HG03135 (cell line): ENCODE data around the gene NLRP7.
"Not testable (repeated sequence)": the region's sequence is repeated elsewhere in the genome, so short reads cannot be mapped to it uniquely, and the experiment has no call there.

Experiments
- ATAC-seq: cut with Tn5 transposase; IDR thresholded peaks from one replicate; pipeline ENCODE4 v1.9.1; 2021; ENCODE audit warnings: mild to moderate bottlenecking, moderate library complexity; ENCODE audit not compliant: unreplicated experiment

The NLRP7 gene

GRCh38 chr19:54947381-54947780 lies at the start of gene NLRP7:
TSS of gene NLRP7 (minus strand) at chr19:54947530.
- no peak for ATAC-seq

GRCh38 chr19:54995561-54995960 lies 48.2 kb upstream of the NLRP7 start:
- ATAC-seq = no peak

GRCh38 chr19:54989531-54989930 lies 42.2 kb upstream of the NLRP7 start:
- not testable (repeated sequence) for ATAC-seq

DNA sequence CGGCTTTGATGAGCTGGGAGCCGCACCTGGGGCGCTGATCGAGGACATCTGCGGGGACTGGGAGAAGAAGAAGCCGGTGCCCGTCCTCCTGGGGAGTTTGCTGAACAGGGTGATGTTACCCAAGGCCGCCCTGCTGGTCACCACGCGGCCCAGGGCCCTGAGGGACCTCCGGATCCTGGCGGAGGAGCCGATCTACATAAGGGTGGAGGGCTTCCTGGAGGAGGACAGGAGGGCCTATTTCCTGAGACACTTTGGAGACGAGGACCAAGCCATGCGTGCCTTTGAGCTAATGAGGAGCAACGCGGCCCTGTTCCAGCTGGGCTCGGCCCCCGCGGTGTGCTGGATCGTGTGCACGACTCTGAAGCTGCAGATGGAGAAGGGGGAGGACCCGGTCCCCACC lies 35.2 kb upstream of the NLRP7 start:
- ATAC-seq = not testable (repeated sequence)

- not testable (repeated sequence) for ATAC-seq
Observed at GRCh38 chr19:54973229-54974090, 26.1 kb upstream of the NLRP7 start.

- not testable (repeated sequence) for ATAC-seq
Observed at GRCh38 chr19:54971446-54971845, 24.1 kb upstream of the NLRP7 start.

DNA sequence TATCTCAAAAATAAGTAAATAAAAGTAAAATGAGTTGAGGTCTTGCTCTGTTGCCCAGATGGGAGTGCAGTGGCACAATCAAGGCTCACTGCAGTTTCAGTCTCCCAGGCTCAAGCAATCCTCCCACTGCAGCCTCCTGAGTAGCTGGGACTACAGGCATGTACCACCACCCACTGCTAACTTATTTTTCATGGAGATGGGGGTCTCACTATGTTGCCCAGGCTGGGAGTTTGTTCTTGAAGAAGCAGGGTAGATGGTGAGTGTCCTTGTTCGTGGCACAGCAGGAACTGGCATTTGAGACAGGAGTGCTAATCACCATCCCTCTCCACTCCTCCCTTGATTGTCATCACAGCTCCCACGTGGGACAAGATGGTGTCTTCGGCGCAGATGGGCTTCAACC lies 22.3 kb upstream of the NLRP7 start:
- ATAC-seq = no peak

DNA sequence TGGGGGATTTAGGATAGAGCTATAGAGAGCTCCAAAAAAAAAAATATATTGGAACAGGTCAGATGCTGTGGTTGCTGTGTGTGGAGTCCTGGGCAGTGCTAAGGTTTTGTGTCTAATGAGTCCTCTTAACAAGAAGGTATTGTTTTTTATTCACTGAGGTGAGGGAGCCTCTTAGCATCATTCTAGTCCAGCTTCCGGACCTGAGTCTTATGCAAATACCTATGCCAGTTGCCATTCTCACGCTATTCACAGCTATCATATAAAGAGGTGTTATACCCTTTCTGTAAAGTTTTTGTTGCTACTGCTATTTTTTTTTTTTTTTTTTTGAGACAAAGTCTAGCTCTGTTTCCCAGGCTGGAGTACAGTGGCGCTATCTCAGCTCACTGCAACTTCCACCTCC lies 20.3 kb upstream of the NLRP7 start:
- ATAC-seq = no peak

- ATAC-seq = not testable (repeated sequence)
Observed at GRCh38 chr19:54965055-54965454, 17.7 kb upstream of the NLRP7 start.

DNA sequence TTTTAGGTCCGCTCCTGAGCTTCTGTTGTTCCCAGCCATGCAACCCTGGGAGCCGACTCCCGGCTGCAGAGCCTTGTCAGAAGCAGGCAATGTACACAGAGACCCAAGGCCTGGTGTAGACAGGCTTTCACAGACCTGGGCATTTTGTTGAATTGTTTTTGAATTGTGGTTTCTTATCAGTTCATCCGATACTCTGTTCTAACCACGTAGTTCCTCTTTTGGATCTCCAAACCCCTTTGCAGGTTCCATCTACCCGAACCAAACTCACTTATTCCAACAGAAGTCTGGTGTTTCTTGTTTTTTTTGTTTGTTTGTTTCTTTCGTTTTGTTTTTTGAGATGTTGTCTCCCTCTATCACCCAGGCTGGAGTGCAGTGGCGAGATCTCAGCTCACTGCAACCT lies 12.5 kb upstream of the NLRP7 start:
- ATAC-seq = peak; percentile 61

DNA sequence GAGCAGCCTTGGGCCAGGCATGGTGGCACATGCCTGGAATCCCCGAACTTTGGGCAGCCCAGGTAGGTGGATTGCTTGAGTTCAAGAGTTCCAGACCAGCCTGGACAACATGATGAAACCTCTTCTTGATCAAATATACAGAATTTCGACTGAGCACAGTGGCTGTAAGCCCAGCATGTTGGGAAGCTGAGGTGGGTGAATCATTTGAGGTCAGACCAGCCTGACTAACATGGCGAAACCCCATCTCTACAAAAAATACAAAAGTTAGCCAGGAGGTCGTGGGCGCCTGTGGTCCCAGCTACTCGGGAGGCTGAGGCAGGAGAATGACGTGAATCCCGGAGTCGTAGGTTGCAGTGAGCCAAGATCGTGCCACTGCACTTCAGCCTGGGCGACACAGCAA lies 8.0 kb upstream of the NLRP7 start:
- ATAC-seq = no peak

GRCh38 chr19:54953345-54953713 lies 6.0 kb upstream of the NLRP7 start:
- ATAC-seq = not testable (repeated sequence)

DNA sequence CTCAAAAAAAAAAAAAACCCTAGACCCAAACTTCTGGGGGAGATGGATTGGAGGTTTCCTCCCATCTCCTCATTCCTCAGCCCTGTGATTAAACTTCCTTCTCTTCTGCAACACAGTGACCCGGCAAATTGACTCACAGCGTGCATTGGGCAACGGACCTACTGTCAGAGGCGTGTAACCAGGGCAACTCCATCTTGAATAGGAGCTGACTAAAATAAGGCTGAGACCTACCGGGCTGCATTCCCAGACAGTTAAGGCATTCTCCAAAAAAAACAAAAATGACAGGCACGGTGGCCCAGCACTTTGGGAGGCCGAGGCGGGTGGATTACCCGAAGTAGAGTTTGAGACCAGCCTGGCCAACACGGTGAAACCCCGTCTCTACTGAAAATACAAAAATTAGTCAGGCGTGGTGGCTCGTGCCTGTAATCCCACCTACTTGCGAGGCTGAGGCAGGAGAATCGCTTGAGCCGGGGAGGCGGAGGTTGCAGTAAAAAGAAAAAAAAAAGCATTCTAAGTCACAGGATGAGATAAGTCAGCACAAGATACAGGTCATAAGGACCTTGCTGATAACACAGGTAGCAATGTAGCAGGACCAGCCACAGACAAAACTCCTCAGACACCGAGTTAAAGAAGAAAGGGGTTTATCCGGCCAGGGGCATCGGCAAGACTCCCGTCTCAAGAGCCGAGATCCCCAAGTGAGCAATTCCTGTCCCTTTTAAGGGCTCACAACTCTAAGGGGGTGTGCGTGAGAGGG lies 5.4 kb upstream of the NLRP7 start:
- no peak for ATAC-seq

DNA sequence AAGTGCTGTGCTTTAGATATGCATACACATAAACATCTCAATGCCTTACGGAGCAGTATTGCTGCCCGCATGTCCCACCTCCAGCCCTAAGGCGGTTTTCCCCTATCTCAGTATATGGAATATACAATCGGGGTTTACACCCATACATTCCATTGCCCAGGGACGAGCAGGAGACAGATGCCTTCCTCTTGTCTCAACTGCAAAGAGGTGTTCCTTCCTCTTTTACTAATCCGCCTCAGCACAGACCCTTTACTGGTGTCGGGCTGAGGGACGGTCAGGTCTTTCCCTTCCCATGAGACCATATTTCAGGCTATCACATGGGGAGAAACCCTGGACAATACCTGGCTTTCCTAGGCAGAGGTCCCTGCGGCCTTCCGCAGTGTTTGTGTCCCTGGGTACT lies 3.2 kb upstream of the NLRP7 start:
- ATAC-seq = not testable (repeated sequence)

GRCh38 chr19:54949412-54949811 lies 2.1 kb upstream of the NLRP7 start:
- ATAC-seq = no peak

- ATAC-seq = not testable (repeated sequence)
Observed at GRCh38 chr19:54943772-54944361, 3.5 kb downstream of the NLRP7 start.

DNA sequence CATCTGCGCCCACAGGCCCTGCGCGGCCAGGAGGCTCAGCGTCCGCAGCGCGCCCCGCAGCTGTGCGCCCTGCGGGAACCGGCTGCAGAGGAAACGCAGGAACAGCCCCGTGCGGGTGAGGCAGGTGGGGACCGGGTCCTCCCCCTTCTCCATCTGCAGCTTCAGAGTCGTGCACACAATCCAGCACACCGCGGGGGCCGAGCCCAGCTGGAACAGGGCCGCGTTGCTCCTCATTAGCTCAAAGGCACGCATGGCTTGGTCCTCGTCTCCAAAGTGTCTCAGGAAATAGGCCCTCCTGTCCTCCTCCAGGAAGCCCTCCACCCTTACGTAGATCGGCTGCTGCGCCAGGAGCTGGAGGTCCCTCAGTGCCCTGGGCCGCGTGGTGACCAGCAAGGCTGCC lies 7.8 kb downstream of the NLRP7 start:
- ATAC-seq = not testable (repeated sequence)

- no peak for ATAC-seq
Observed at GRCh38 chr19:54938906-54939305, 8.4 kb downstream of the NLRP7 start.

- ATAC-seq = no peak
Observed at GRCh38 chr19:54937926-54938325, 9.4 kb downstream of the NLRP7 start.

- ATAC-seq = no peak
Observed at GRCh38 chr19:54928299-54928698, 19.0 kb downstream of the NLRP7 start.

DNA sequence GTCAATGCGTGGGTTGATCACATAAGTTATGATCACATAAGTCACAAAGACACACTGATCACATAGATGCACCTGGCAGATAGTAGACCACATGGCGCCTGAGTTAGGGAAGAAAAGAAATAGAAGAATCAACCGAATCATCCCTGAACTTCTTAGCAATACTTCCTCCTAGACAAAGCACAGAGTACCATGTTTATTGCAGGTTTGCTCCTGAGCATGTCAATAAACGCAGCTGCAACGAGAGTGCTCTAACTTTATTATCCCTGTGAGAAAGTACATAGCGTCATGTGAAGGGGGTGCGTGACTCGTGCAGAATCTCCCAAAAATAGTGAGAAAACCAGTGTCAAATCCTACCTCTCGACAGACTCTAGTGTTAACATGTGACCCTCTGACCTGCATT lies 24.1 kb downstream of the NLRP7 start:
- ATAC-seq = no peak

DNA sequence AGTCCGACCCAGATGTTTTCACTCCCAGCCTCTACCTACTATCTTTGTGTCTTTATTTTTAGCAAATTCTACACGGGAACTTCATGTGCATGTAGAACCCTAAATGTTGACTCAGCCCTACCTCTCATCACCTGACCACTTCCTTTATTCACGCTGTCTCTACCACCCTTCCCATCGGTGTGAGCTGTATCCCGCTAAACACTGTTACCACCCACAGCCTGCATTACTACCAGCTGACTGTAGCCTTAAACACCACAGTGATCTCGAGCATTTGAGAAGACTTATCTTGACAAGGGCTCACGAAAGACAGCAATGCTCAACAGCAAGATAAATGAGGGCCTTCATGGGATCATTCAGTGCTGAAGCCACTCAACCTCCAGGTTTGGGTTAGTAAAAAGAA lies 26.2 kb downstream of the NLRP7 start:
- no peak for ATAC-seq
